Activated CD4-positive, alpha-beta T cell treated with anti-CD3 and anti-CD28 coated beads for 24 hours (primary cell): ENCODE measurements around the gene NRIP1.
"Not testable (repeated sequence)": the region's sequence is repeated elsewhere in the genome, so short reads cannot be mapped to it uniquely, and the experiment has no call there.

Experiments used
- DNase-seq, 2 donors: peaks; one replicate each; pipeline ENCODE4 v3.0.0-alpha.2; 2020; ENCODE audit warnings: low read depth in 2 of 2

NRIP1 gene

DNA sequence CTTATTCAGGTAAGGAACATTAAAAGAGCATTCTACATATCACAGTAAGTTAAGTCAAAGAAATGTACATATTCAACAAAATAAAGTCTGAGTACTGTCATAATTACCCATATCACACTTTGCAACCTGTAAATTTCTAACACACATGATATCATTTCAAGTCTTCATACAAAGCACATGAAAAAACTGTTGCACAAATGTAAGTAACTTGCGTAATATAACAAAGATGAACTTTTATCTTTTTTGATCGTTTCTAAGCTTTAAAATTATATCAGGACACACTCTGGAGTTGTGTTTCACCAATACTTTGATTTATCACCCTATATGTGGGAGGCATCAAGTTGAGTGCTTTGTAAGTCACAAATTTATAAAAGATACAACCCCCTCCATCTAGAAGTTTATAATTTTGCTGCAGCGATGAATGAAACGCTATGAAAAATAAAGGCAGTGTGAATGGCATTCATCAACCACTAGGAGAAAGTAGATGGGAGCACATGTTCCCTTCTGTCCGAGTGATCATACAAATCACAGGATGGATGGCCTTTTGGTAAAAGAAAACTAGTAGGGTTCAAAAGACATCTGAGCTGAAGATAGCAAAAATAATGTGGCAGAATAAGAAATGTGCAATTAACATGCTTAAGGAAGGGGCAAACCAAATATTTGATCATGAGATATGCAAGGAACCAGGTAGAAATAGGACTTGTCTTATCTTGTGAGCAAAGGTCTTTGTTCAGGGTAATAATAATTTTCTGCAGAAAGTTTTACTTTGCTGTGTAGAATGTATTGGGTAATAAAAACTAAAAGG lies 27.5 kb downstream of the NRIP1 start:
- no peak for DNase-seq

DNA sequence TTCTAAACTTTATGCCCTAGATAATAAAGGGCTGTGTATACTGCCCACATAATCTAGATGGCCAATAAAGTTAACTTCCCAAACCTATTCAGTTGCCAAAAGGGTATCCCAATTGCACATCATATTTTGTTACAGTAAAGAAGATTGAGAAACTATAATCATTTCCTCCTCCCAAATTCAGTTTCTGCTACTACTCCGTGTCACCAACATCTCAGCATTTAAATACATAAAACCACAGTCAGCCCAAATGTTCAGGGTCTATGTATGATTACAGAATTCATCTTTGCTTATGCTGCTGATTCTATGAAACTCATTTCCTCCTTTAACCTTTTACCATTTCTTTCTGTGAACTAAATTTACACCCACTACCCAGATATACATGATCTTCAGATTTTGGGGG lies 28.6 kb downstream of the NRIP1 start:
- no peak for DNase-seq

DNA sequence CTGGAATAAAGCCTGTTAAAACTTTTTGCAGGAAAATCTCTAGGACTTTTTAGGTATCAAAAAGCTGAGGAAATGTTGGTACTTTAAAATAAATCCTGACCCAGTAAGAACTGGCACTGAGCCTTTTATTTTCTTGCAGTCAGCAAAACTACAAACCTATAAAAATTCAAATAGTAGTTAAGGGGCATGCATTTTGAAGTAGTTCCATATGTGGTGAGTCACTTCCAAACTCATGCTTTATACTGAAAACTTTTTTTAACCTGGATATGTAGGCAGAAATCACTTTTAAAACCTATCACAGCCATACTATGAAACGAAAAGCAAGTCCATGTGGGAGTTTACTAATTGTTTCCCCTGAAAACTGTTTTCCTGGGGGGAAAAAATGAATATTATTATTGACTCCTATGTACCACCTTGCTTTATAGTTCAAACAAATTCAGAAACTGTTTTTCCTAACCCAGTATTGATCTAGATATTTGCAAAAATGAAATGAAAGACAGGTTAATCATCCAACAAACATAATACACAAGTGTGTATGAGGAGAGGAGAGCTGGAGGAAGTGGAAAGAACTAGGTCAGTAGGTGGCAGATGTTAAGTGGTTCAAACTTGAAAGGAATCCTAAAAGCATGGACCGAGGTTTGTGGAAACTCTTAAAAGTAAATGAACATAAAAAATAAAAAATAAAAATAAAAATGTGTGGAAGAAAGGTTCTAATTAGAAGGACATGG lies 30.5 kb downstream of the NRIP1 start:
- DNase-seq = no peak

DNA sequence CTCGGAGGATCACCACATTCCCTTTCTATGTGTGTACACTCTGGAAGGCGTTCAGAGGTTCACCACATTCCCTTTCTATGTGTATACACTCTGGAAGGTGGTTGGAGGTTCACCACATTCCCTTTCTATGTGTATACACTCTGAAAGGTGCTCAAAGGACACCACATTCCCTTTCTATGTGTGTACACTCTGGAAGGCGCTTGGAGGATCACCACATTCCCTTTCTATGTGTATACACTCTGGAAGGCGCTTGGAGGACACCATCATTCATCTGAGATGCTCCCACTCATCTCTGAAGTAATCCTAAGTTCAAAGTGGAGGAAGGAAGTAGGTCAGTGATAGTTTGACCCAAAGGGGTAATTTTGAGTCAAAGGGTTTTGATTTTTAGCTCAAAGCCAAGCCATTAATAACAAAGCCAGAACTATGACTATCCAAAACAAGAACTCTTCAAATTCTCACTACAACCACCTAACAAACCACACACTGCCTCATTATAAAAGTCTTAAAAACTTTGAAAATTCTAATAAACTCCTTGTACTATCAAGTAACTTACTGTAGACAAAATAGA lies 32.9 kb downstream of the NRIP1 start:
- no peak for DNase-seq

DNA sequence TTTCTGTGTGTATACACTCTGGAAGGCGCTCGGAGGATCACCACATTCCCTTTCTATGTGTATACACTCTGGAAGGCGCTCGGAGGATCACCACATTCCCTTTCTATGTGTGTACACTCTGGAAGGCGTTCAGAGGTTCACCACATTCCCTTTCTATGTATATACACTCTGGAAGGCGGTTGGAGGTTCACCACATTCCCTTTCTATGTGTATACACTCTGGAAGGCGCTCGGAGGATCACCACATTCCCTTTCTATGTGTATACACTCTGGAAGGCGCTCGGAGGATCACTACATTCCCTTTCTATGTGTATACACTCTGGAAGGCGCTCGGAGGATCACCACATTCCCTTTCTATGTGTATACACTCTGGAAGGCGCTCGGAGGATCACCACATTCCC lies 33.4 kb downstream of the NRIP1 start:
- not testable (repeated sequence) for DNase-seq

DNA sequence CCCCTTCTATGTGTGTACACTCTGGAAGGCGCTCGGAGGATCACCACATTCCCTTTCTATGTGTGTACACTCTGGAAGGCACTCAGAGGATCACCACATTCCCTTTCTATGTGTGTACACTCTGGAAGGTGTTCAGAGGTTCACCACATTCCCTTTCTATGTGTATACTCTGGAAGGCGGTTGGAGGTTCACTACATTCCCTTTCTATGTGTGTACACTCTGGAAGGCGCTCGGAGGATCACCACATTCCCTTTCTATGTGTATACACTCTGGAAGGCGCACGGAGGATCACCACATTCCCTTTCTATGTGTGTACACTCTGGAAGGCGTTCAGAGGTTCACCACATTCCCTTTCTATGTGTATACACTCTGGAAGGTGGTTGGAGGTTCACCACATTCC lies 33.9 kb downstream of the NRIP1 start:
- DNase-seq = not testable (repeated sequence)

DNA sequence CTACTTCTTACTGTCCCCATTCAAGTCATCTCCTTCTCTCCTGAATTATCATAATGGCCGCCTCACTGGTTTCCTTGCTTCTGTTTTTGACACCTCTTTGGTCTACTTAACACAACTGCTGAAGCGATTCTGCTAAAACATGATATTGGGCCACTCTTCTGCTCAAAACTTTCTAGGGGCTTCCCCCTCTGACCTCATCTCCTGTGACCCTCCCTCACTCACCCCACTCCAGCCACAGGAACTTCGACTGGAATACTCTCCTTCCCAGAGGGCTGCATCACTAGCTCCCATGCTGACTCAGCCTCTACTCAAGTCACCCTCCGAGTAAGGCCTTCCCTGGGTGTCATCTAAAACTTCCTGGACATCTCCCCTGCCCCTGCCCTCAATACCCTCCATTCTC lies 35.7 kb downstream of the NRIP1 start:
- no peak for DNase-seq

DNA sequence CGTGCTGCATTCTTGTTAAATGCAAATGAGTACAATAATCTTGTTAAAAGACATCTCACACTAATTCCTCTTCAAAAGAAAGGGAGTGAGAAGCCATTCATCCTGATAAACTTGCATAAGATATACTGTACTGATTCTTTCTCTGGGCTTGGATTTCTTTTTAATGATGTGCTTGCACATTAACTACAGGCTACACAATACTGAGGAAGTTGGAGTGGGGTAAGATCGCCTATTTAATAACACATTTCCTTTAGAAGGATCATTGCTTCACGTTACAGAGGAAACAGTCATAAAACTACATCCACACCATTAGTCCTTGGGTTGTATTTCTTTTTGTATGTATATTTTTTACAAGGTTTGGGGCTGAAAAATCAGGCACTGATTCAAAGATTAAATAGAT lies 36.6 kb downstream of the NRIP1 start:
- DNase-seq = no peak

DNA sequence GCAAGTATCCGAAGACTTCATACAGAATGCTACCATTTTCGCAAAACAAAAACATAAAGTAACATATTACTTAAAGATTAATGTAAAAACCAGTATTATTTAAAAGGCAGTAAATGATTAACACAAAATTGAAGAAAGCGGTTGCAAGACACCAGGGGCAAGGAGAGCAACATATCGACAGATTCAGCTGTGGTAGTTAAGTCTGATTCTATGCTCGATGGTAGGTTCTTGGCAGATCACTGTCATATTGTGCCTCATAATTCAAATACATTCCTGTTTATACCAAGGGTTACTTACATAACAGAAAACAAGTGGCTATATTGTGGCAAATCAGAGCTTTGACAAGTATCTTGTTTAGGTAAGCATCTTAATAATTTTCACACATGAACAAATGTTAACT lies 37.7 kb downstream of the NRIP1 start:
- no peak for DNase-seq

DNA sequence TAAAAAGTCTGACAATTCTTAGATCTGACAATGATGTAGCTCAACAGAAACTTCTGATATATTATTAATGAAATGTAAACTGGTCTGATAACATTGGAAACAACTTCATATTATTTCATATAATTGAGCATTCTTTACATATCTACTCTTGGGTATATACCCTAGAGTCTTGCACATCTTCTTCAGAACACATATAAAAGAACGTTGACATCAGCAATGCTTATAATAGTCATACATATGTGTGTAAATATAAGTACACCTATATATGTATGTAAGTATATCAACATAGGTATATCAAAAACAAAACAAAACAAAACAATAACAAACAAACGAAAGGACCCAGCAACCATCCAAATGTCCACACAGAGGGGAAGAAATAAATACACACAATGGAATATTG lies 38.4 kb downstream of the NRIP1 start:
- no peak for DNase-seq

DNA sequence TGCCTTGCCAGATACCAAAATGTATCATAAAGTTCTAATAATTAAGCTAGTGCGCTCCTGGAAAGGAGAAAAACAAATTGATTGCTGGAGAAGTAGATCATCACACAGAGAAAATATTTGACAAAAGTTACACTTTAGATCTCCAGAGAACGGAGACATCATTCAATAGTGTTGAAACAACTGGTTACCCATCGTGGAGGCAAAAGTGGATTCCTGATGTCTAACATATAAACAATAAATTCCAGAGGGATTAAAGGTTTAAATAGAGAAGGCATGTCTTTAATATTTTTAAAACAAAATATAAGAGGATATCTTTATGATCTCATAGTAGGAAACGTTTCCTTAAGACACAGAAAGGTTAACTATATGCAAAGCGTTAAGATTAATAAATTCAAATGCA lies 41.0 kb downstream of the NRIP1 start:
- no peak for DNase-seq

DNA sequence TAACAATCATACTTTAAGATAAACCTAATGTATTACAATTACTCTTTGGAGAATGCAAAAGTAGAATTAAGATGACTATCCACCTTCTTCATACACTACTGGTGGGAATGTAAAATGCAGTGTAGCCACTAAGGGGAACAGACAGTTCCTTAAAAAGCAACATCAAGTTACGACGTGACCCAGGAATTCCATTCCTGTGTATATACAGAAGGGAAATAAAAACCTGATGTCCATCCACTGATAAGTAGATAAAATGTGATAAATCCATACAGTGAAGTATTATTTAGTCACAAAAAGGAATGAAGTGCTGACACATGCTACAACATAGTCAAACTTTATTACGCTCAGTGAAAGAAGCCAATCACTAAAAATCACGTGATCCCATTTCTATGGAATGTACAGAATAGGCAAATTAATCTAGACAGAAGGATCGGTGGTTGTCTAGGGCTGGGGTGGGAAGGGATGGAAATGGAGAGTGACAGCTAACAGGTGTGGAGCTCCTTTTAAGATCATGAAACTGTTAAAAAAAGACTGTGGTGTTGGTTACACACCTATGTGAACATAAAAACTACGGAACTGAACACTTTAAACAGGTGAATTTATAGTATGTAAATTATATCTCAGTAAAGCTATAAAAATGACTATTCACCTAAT lies 42.1 kb downstream of the NRIP1 start:
- DNase-seq = no peak

DNA sequence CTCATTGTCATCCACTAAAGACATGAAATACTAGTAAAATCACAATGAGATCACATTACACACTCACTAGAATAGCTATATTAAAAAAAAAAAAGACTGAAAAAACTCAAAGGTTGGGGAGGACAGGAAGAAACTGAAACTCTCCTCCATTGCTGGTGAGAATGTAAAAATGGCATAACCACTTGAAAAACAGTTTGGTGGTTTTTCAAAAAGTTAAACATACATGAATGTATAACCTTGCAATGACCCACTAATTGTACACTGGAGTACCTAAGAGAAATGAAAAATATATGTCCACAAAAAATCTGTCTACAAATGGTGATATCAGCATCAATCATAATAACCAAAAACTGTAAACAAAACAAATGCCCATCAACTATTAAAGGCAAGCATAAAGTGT lies 44.0 kb downstream of the NRIP1 start:
- DNase-seq = no peak

DNA sequence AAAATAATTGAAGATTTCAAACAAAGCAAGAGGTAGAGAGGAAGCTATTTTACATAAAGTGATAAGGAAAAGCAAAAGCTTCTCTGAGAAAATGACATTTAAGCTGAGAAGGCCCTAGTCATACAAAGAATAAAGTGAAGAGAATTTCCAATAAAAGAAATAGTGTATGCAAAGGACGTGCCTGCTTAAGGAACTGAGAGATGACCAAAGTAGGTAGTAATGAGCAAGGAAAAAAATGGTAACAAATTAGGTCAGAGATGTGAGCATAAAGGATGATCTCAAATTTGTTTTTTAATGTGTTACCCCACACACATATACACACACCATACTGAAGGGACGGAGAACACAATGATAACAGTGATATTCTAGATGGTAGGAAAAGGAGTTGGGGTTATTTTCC lies 46.4 kb downstream of the NRIP1 start:
- no peak for DNase-seq

DNA sequence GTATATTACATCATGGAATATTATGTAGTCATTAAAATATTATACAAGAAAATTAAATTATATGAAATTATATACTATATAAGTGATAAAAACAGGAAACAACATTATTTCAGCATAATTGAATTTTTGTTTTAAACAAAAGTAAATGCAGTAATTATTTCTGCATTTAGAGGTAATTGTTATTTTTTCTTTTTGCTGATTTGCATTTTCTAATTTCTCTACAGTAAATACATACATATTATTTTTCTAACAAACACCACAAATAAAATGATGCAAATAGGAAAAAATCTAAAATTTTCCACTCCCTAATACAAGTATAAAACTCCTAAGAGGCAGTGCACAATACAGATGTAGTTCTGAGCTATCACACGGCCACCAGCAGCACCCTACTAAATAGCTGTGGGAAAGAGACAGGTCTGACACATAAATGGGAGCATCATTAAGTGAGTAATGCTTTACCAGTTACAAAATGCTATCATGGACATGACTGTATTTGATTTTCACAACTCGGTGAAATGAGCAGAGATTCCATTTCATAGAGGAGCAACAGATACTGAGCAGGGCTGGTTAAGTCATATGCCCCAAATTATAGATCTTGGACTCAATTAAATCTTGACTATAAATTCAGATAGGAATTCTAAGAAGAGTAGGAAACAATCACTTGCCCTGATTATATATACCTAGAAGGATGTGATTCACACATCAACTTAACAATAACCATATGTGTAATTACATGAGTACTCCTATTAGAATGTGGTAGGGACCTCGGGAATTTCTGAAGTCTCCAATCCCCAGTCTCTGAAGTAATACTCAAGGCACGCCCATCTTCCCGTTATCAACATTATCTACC lies 49.0 kb downstream of the NRIP1 start:
- no peak for DNase-seq

DNA sequence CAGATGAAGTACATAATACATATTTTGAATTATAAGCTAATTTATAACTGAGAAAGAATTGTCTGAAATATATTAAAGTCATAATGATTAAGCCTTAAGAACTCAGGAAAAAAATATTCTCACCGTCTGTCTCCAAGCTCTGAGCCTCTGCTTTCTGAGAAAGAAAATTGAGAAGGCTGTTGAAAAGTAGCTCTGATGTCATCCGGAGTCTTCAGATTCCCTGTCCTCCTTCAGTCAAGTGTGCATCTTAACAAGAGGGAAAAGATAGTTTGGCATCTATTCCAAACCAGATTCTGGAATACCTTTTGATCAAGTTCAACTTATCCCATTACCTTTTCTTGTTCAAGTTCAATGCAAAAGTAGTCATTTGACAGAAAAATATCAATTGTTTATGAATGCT lies 50.6 kb downstream of the NRIP1 start:
- no peak for DNase-seq

DNA sequence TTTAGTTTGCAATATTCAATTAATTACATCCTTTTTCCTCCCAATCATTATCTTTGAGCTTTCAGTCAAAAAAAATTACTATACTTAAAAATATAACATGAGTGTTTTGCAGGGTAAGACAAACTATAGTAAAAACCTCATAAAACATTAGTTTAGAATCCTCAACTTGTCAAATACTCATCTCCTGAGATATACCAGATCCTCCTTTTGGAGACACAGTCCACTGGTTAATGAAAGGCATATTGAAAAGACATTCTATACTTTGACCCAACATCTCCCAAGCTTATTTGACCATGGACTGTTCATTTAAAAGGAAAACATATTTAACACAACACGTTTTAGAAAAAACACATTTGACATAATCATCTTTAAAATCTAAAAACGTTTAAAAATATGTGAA lies 52.8 kb downstream of the NRIP1 start:
- DNase-seq = no peak

DNA sequence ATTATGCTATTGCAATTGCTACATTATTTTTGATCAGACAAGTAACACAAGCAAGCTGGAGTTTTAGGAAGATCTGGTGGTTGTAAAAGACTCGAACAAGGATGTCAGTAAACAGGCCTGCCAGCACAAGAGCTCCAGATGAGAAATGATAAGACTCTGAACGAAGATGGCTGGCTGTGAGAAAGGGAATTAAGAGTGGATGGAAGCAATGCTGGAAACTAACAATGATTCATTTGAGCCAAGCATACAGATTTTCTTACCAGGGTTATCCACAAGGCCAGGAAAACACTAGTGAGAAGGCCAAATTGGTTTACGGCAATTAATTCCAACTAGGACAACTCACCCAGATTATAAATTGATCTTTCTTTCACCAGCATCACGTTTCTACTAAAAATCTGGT lies 54.2 kb downstream of the NRIP1 start:
- no peak for DNase-seq

DNA sequence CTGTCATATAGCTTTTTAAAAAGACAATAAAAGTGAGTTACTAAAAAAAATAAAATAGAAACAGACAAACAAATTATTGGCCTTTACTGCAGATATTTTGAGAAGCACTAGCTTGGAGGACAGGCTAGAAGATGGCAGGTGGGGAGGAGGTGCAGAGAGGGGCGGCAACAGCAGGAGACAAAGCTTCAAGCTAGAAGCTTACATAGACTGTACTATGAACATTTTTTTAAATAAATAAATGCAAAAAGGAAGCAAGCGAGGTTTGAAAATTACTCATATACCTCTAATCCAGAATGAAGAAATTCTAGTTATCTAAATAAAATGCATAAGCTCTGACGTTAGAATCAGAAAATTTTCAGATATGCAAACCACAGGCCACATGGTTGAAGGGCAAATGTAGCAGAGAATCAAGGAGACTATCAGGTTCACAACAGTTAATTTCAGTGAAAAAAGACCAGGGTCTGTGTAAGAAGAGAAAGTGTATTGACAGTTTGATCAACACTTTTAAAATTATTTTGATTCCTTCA lies 54.9 kb downstream of the NRIP1 start:
- no peak for DNase-seq

DNA sequence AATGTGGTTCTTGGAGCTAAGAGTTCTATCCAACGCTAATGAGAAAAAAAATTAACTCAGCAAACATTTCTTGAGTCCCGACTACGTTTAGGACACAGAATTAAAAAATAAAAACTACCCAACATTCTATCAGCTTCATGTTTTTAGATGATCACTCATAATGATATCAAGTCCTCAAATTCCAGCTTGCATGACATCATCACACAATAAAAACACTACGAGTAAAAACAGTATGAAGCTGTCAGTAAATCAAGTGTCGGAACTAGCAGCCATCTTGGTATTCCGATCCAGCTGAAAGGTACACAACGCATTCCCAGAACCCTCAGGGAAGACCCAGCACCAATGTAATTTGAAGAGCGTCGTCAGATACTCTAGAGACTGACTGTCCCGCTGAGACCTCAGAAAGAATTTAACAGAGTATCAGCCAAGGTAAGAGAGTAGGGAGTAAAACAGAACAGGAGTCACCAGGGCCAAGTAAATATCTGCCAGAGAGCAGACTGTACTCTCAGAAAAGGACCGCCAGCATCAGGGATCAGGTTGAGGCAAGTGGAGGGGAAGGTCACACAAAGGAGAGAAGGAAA lies 57.0 kb downstream of the NRIP1 start:
- DNase-seq = no peak

DNA sequence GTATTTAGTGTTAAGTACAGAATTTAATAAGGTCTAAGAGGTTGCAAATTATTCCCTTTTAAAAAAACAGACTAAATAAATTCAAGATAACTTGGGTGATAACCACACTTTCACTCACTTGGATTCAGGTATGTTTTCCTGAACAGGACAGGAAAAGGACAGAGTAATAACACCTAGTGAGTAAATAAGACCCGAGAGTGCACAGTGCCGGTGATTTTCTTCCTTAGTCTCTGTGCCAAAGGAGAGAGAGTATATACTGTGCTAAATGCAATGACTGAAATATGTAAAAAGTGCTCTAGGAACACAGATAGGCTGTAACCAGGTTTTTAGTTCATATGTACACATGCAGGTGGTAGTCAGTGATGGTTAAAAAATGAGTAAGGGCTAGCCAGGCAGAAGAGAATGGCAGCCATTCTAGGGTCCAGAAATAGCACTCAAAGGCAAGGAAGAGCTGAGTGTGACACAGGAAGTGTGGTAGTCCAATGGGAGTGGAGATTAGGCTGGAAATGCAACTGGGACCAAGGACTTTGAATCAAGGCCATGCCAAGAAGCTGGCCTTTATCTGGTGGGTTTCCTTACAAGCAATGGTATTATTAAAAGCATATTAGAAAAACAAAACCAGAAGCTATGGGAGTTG lies 58.1 kb downstream of the NRIP1 start:
- no peak for DNase-seq
